Breast epithelium (tissue), 3 donors: ENCODE data around the gene COL6A1.

Source experiments
- POLR2A ChIP-seq: fragments of 450-650 bp; IDR thresholded peaks from one replicate; pipeline ENCODE4 v1.6.1; 2016; ENCODE audit warnings: antibody characterized with exemption, mild to moderate bottlenecking, moderate library complexity
- POLR2AphosphoS5 ChIP-seq, 3 donors: sonication (generic); formaldehyde crosslinking; IDR thresholded peaks; one replicate each; pipeline ENCODE4 v1.6.1; 2017; ENCODE audit warnings: antibody characterized with exemption in 3 of 3
- TF ChIP-seq, protein P1 (sequence below), 3 donors: fragments of 450-650 bp; IDR thresholded peaks; one replicate each; pipeline ENCODE4 v1.5.1; 2016 to 2017; ENCODE audit warnings: antibody characterized with exemption in 3 of 3, mild to moderate bottlenecking in 3 of 3, moderate library complexity in 3 of 3

DNA sequence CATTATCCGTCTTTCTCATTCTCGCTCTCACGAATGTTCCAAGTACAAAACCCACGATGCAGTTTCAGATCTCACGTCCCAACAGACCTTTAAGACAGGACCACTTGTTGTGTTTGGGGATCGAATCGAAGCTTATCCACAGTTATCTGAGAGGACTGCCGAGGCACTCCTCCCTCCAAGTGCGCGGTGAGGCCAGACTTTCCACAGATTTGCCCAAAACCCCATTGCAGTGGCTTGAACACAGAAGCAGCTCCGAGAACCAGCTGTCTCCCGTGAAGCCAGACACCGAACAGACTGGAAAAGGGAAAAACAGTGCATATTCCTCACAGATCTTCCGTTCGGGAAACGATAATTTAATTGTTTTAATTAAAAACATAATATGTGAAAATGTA, 69.8 kb downstream of the COL6A1 start:
- no peak for TF ChIP-seq POLR2A
- TF ChIP-seq POLR2AphosphoS5 (IDR thresholded peaks at IDR 0.05) = no peak
- TF ChIP-seq, protein P1, sequence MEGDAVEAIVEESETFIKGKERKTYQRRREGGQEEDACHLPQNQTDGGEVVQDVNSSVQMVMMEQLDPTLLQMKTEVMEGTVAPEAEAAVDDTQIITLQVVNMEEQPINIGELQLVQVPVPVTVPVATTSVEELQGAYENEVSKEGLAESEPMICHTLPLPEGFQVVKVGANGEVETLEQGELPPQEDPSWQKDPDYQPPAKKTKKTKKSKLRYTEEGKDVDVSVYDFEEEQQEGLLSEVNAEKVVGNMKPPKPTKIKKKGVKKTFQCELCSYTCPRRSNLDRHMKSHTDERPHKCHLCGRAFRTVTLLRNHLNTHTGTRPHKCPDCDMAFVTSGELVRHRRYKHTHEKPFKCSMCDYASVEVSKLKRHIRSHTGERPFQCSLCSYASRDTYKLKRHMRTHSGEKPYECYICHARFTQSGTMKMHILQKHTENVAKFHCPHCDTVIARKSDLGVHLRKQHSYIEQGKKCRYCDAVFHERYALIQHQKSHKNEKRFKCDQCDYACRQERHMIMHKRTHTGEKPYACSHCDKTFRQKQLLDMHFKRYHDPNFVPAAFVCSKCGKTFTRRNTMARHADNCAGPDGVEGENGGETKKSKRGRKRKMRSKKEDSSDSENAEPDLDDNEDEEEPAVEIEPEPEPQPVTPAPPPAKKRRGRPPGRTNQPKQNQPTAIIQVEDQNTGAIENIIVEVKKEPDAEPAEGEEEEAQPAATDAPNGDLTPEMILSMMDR (IDR thresholded peaks at IDR 0.05) = no peak
